H1 (cell line): ENCODE results near the gene PLPP4. TPM values are rescaled to one million over a fixed set of nuclear protein-coding genes. Genes with fewer than 3 reads are reported as not detected.

Experiments
- CTCF ChIA-PET: fragments of 300-600 bp; sonication (Branson Sonifier 250); formaldehyde crosslinking; loops from one replicate; lab custom pipeline; 2021; ENCODE audit not compliant: partially characterized antibody; lab: Charles Lee
- POLR2A ChIA-PET: fragments of 300-600 bp; sonication (Branson Sonifier 250); formaldehyde crosslinking; loops from one replicate; lab custom pipeline; 2021; ENCODE audit warnings: inconsistent platforms; ENCODE audit not compliant: partially characterized antibody; lab: Charles Lee
- DNase-seq, 2 experiments: peaks; one replicate each; pipeline versions ENCODE4 v3.0.0 to v3.0.0-alpha.2; 2010 to 2022; ENCODE audit warnings: low spot score in 2 of 2, low read depth in 1 of 2, mixed read lengths in 1 of 2
- FAIRE-seq: peaks from 2 replicates; lab custom pipeline; 2011; peaks lifted over from hg19 to GRCh38; lab: Jason Lieb, UNC
- H2AFZ ChIP-seq: 2 replicates; pipeline ENCODE4 v1.8.1; 2012; ENCODE audit warnings: low read length, inconsistent platforms
- H2AK5ac ChIP-seq: 2 replicates; pipeline ENCODE4 v1.6.1; 2013; ENCODE audit warnings: low read depth, low read length
- H2BK120ac ChIP-seq: replicated peaks from 2 replicates; pipeline ENCODE3; 2013; ENCODE audit warnings: low read depth, low read length, inconsistent platforms
- H2BK12ac ChIP-seq: 2 replicates; pipeline ENCODE4 v1.6.1; 2013; ENCODE audit warnings: low read depth, low read length
- H2BK15ac ChIP-seq: 2 replicates; pipeline ENCODE4 v1.6.1; 2013; ENCODE audit warnings: low read length
- H2BK20ac ChIP-seq: 2 replicates; pipeline ENCODE4 v1.6.1; 2013; ENCODE audit warnings: low read length
- H2BK5ac ChIP-seq: 2 replicates; pipeline ENCODE4 v1.6.1; 2013; ENCODE audit warnings: low read depth, low read length
- H3K14ac ChIP-seq: 2 replicates; pipeline ENCODE4 v1.6.1; 2013; ENCODE audit warnings: inconsistent platforms; ENCODE audit not compliant: insufficient read length
- H3K18ac ChIP-seq: 2 replicates; pipeline ENCODE4 v1.6.1; 2013; ENCODE audit warnings: low read length; ENCODE audit errors: extremely low read depth
- H3K23ac ChIP-seq: 2 replicates; pipeline ENCODE4 v1.6.1; 2013; ENCODE audit warnings: inconsistent platforms; ENCODE audit not compliant: insufficient read length
- H3K23me2 ChIP-seq: 2 replicates; pipeline ENCODE4 v1.6.1; 2013; ENCODE audit warnings: low read depth, low read length
- H3K27ac ChIP-seq: 2 replicates; pipeline ENCODE4 v1.6.1; 2011; ENCODE audit warnings: low read depth, low read length, inconsistent platforms
- H3K27me3 ChIP-seq, 4 experiments: replicated peaks in 1 of 4; 1 replicate in 1 of 4; 2 replicates in 3 of 4; pipeline versions ENCODE4 v1.6.1 to v1.8.1; 2011 to 2013; ENCODE audit warnings: low read length in 3 of 4, mild to moderate bottlenecking in 3 of 4, inconsistent platforms in 2 of 4, mixed read lengths in 2 of 4, moderate library complexity in 1 of 4; ENCODE audit not compliant: control insufficient read depth in 3 of 4, insufficient read depth in 3 of 4; ENCODE audit errors: extremely low read depth in 1 of 4
- H3K36me3 ChIP-seq, 4 experiments: 2 replicates each; pipeline versions ENCODE4 v1.6.1 to v1.8.1; 2011 to 2013; ENCODE audit warnings: mild to moderate bottlenecking in 4 of 4, low read length in 3 of 4, moderate library complexity in 2 of 4, control low read depth in 1 of 4, inconsistent platforms in 1 of 4; ENCODE audit not compliant: insufficient read depth in 4 of 4, control insufficient read depth in 2 of 4
- H3K4ac ChIP-seq: replicated peaks from 2 replicates; pipeline ENCODE3; 2013; ENCODE audit warnings: low read length, low read depth, mixed read lengths, inconsistent platforms; ENCODE audit not compliant: insufficient read length
- H3K4me1 ChIP-seq, 4 experiments: replicated peaks in 1 of 4; 1 replicate in 1 of 4; 2 replicates in 3 of 4; pipeline versions ENCODE4 v1.6.1 to v1.8.1; 2011 to 2013; ENCODE audit warnings: low read length in 3 of 4, inconsistent platforms in 2 of 4, mixed read lengths in 1 of 4; ENCODE audit not compliant: insufficient read depth in 4 of 4, control insufficient read depth in 3 of 4
- H3K4me2 ChIP-seq, 2 experiments: 2 replicates each; pipeline versions ENCODE4 v1.6.1 to v1.8.1; 2011 to 2013; ENCODE audit warnings: low read depth in 2 of 2, low read length in 2 of 2, control low read depth in 1 of 2, inconsistent platforms in 1 of 2, mild to moderate bottlenecking in 1 of 2; ENCODE audit not compliant: insufficient read depth in 1 of 2
- H3K4me3 ChIP-seq, 4 experiments: fragments of 200-600, 300-600 bp in 1 of 4; sonication (generic), shearing (Covaris generic), sonication (Bioruptor Twin) in 1 of 4; 2 replicates each; pipeline versions ENCODE4 v1.5.1 to v1.8.1; 2011 to 2016; ENCODE audit warnings: low read length in 4 of 4, low read depth in 3 of 4, control low read depth in 2 of 4, inconsistent platforms in 2 of 4, mild to moderate bottlenecking in 2 of 4, mixed read lengths in 1 of 4, moderate library complexity in 1 of 4; ENCODE audit not compliant: insufficient read depth in 2 of 4; ENCODE audit errors: extremely low read depth in 1 of 4
- H3K56ac ChIP-seq: replicated peaks from 2 replicates; pipeline ENCODE3; 2013; ENCODE audit warnings: low read depth, mild to moderate bottlenecking, mixed read lengths, low read length, inconsistent platforms; ENCODE audit not compliant: insufficient read length
- H3K79me1 ChIP-seq: 2 replicates; pipeline ENCODE4 v1.6.1; 2013; ENCODE audit warnings: low read depth, low read length, control low read depth
- H3K79me2 ChIP-seq, 2 experiments: 2 replicates each; pipeline versions ENCODE4 v1.6.1 to v1.8.1; 2012 to 2013; ENCODE audit warnings: low read length in 2 of 2, mild to moderate bottlenecking in 2 of 2, inconsistent platforms in 1 of 2; ENCODE audit not compliant: insufficient read depth in 2 of 2, control insufficient read depth in 1 of 2
- H3K9ac ChIP-seq, 4 experiments: replicated peaks in 1 of 4; 1 replicate in 1 of 4; 2 replicates in 3 of 4; pipeline versions ENCODE4 v1.6.1 to v1.8.1; 2011 to 2013; ENCODE audit warnings: low read depth in 3 of 4, low read length in 3 of 4, control low read depth in 2 of 4, mild to moderate bottlenecking in 2 of 4, moderate library complexity in 2 of 4, inconsistent platforms in 1 of 4; ENCODE audit errors: extremely low read depth in 1 of 4
- H3K9me3 ChIP-seq, 2 experiments: 2 replicates each; pipeline versions ENCODE4 v1.6.1 to v1.8.1; 2012 to 2013; ENCODE audit warnings: mild to moderate bottlenecking in 2 of 2, moderate library complexity in 2 of 2, control low read depth in 1 of 2, inconsistent platforms in 1 of 2, low read depth in 1 of 2, low read length in 1 of 2, mixed read lengths in 1 of 2; ENCODE audit not compliant: insufficient read depth in 2 of 2
- H4K20me1 ChIP-seq, 2 experiments: replicated peaks in 1 of 2; 2 replicates each; pipeline versions ENCODE3 to v1.8.1; 2011 to 2013; ENCODE audit warnings: inconsistent platforms in 2 of 2, low read length in 2 of 2, mild to moderate bottlenecking in 1 of 2; ENCODE audit not compliant: insufficient read depth in 2 of 2, control insufficient read depth in 1 of 2
- H4K5ac ChIP-seq: 2 replicates; pipeline ENCODE4 v1.6.1; 2013; ENCODE audit warnings: low read length, low read depth, mixed read lengths, inconsistent platforms; ENCODE audit not compliant: insufficient read length
- H4K8ac ChIP-seq: 2 replicates; pipeline ENCODE4 v1.8.0; 2013; ENCODE audit warnings: mild to moderate bottlenecking, moderate library complexity, low read length, inconsistent platforms; ENCODE audit not compliant: insufficient read depth; ENCODE audit errors: extremely low read depth
- H4K91ac ChIP-seq: replicated peaks from 2 replicates; pipeline ENCODE3; 2013; ENCODE audit warnings: low read length, mixed read lengths, inconsistent platforms; ENCODE audit not compliant: insufficient read length
- ASH2L ChIP-seq: fragments of 200-600, 300-600 bp; sonication (generic); IDR thresholded peaks from one replicate; pipeline ENCODE4 v1.7.1; 2017; ENCODE audit warnings: low read length
- EZH2 ChIP-seq: fragments of 200-600 bp; sonication (generic); IDR thresholded peaks from 2 replicates; pipeline ENCODE4 v1.7.1; 2012; ENCODE audit warnings: low read depth, mild to moderate bottlenecking, moderate library complexity, low read length, inconsistent platforms; ENCODE audit not compliant: severe bottlenecking
- GABPA ChIP-seq: IDR thresholded peaks from 2 replicates; pipeline ENCODE4 v1.6.1; 2011; ENCODE audit warnings: mild to moderate bottlenecking, low read length, moderate library complexity, borderline replicate concordance; ENCODE audit not compliant: insufficient read depth
- HDAC6 ChIP-seq: IDR thresholded peaks from one replicate; pipeline ENCODE4 v1.7.1; 2012; ENCODE audit warnings: low read depth, mild to moderate bottlenecking, inconsistent platforms, low read length, moderate library complexity
- PHF8 ChIP-seq: fragments of 200-600 bp; sonication (generic); conservative IDR thresholded peaks from 2 replicates; pipeline ENCODE4 v1.7.1; 2012; ENCODE audit warnings: low read depth, mild to moderate bottlenecking, inconsistent platforms, low read length, moderate library complexity
- RBBP5 ChIP-seq: IDR thresholded peaks from 2 replicates; pipeline ENCODE4 v1.7.1; 2012; ENCODE audit warnings: low read depth, mild to moderate bottlenecking, inconsistent platforms, low read length, moderate library complexity, borderline replicate concordance
- RXRA ChIP-seq: IDR thresholded peaks from 2 replicates; pipeline ENCODE4 v1.6.1; 2011; ENCODE audit warnings: low read depth, mild to moderate bottlenecking, low read length, moderate library complexity; ENCODE audit not compliant: insufficient read depth
- SIX5 ChIP-seq: IDR thresholded peaks from 2 replicates; pipeline ENCODE4 v1.6.1; 2011; ENCODE audit warnings: mild to moderate bottlenecking, low read depth, low read length
- SRF ChIP-seq: IDR thresholded peaks from 2 replicates; pipeline ENCODE4 v1.6.1; 2011; ENCODE audit warnings: mild to moderate bottlenecking, low read depth, low read length, moderate library complexity
- WGBS, 2 experiments: shearing (Covaris generic) in 1 of 2; methylation state at CpG; one replicate each; pipeline versions ENCODE4 v1.1.6 to v1.1.7; 2013 to 2015; ENCODE audit warnings: low lambda C conversion rate in 2 of 2, mixed read lengths in 2 of 2, inconsistent platforms in 1 of 2, low coverage in 1 of 2, missing lambda C conversion rate in 1 of 2; ENCODE audit not compliant: insufficient replicate concordance in 2 of 2, insufficient coverage in 1 of 2, insufficient read length in 1 of 2; ENCODE audit errors: extremely low coverage in 1 of 2, missing lambda C conversion rate in 1 of 2; 5-methylcytosine and 5-hydroxymethylcytosine counted together
- polyA plus RNA-seq, 7 experiments: library from polyadenylated mRNA; depleted of rRNA in 3 of 7; stranded (reverse) in 5 of 7; unstranded in 2 of 7; fragments of >200 nt in 5 of 7; fragments of 200-250 nt in 2 of 7; gene quantifications; 1 replicate in 5 of 7; 2 replicates in 1 of 7; 4 replicates in 1 of 7; pipeline versions ENCODE4 v1.2.1 to v1.2.3, GENCODE V29; 2011 to 2013; ENCODE audit warnings: missing spikeins in 2 of 7, mixed read lengths in 2 of 7
- total RNA-seq: library from RNA; stranded (reverse); fragmentation: NEBNext Ultra II Directional; extraction: Animal tissue kit (Norgen Biotek cat#: 25700); gene quantifications from 2 replicates; pipeline ENCODE4 v1.2.1, GENCODE V29; 2021

The PLPP4 gene
- total and polyA plus RNA-seq, 2 of the 8 experiments (the other 6 are each of a cell fraction or from before 2014, with no cell fraction given): 0.30 TPM; not detected in 1

GRCh38 chr10:120460186-120460585 lies 3.2 kb downstream of the PLPP4 start:
- H4K8ac ChIP-seq: no peak overlapping the region
- H3K4ac ChIP-seq: no peak overlapping the region
- no peak overlapping the region for H2BK12ac ChIP-seq
- H3K23ac ChIP-seq: no peak overlapping the region
- H3K14ac ChIP-seq: no peak overlapping the region
- TF ChIP-seq SIX5 (no peak), RBBP5 (no peak), GABPA (no peak), PHF8 (no peak), ASH2L (no peak), SRF (no peak), EZH2 (no peak), RXRA (no peak), HDAC6 (no peak)
- TF ChIP-seq, all 59 proteins: peak for 0
- no peak overlapping the region for H3K4me3 ChIP-seq
- H3K79me1 ChIP-seq: no peaks in the 10 kb centered on the region
- no peak overlapping the region for H3K56ac ChIP-seq
- ChIA-PET POLR2A (no interaction called here), CTCF (interaction anchor here (1.3 kb wide), 1 partner anchor 239 kb away, joined by 3 read pairs; no protein-coding TSS in a partner anchor)
- no peak overlapping the region for H3K9ac ChIP-seq
- H2BK120ac ChIP-seq: no peak overlapping the region
- no peak overlapping the region for H3K4me2 ChIP-seq
- H2AK5ac ChIP-seq: no peak overlapping the region
- no peak for FAIRE-seq
- no peaks in the 10 kb centered on the region for H3K79me2 ChIP-seq
- no peaks in the 10 kb centered on the region for H3K9me3 ChIP-seq
- no peak overlapping the region for H2AFZ ChIP-seq
- no peak overlapping the region for H2BK15ac ChIP-seq
- no peaks in the 10 kb centered on the region for H4K20me1 ChIP-seq
- H3K27me3 ChIP-seq: peaks cover 15 to 41% (median 36%) of the 10 kb centered on the region in 4 experiments
- no peak overlapping the region for H2BK20ac ChIP-seq
- no peak overlapping the region for H4K5ac ChIP-seq
- H3K23me2 ChIP-seq: peaks cover 8% of the 10 kb centered on the region; the same call in 1 of the 2 replicates
- H4K91ac ChIP-seq: no peak overlapping the region
- peaks cover 0 to 2% (median 0%) of the 10 kb centered on the region in 4 experiments; a peak in 1 of 8 replicates for H3K36me3 ChIP-seq
- no peak overlapping the region for H3K18ac ChIP-seq
- no peak overlapping the region for H3K27ac ChIP-seq
- H2BK5ac ChIP-seq: no peak overlapping the region
- H3K4me1 ChIP-seq: peaks cover 0 to 8% (median 3%) of the 10 kb centered on the region in 4 experiments; a peak in 6 of 7 replicates
- 94% methylated on average over 1 of the region's 1 CpG; no CpG with 5 or more reads in 1 of the 2 experiments for WGBS, 2 experiments
- DNase-seq: no peak
